AML-193 (cell line): Measurements from ENCODE around the gene BMP7.
"Not testable (repeated sequence)": the region's sequence is repeated elsewhere in the genome, so short reads cannot be mapped to it uniquely, and the experiment has no call there.

Source experiments
- DNase-seq, 2 experiments: peaks; one replicate each; lab custom pipeline; 2025; lab: John Stamatoyannopoulos, UW

The BMP7 gene

GRCh38 chr20:57265336-57265996, 975 bp downstream of the BMP7 start:
- no peak for DNase-seq

DNA sequence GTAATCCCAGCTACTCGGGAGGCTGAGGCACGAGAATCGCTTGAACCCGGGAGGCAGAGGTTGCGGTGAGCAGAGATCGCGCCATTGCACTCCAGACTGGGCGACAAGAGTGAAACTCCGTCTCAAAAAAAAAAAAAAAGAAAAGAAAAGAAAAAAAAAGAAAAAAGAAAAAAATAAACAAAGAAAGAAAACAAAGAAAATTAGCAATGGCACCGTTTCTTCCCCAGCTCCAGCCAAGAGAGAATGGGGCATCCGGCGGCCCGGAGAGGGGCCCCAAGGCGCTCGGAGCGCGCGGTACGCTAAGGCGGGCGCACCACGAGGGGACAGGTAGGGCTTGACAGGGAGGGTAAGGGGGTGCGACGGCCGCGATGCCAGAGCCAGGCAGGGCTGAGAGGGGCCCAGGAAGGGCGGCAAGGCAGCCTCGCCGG, 1.5 kb downstream of the BMP7 start:
- DNase-seq, result not testable (repeated sequence)

- DNase-seq, result no peak
These were observed 2.3 kb downstream of the BMP7 start for GRCh38 chr20:57263801-57264792.

- DNase-seq, result no peak
These were observed 3.4 kb downstream of the BMP7 start for GRCh38 chr20:57262784-57263609.

- no peak for DNase-seq
These were observed 4.1 kb downstream of the BMP7 start for GRCh38 chr20:57262301-57262700.

DNA sequence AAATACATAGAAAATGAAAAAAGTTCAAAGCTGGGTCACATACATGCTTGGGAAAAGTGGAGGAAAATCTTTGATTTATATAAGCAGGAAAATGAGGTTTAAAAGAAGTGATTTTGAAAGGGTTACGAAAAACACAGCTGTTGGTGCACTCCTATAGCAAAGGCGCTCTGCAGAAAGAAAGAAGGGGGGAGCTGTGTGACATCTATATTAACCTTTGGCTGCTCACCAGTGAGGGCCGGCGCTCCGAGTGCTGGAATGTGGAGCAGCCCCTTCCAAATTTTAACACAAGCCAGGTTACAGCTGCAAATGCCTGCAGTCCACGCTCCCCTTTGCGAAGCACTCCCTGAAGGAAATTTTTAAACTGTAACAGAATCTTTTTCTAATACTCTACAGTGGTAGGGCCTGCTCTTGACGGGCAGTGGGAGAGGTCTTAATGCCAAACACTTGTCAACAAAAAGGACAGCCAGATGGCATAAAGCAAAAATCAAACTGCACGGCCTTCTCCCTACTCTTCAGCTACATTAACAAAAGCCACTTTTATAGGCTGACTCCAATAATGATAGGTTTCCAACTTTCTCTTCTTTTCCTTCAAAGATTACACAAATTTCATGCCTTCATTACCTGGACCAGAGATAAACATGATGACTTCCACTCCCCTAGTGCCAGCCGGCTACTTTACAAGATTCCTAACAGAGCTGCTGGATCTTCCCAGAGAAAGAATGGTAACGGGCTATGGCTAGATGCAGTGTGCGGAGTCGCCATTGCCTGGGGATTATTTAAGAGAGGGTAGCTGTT, 4.8 kb downstream of the BMP7 start:
- no peak for DNase-seq

GRCh38 chr20:57260934-57261333, 5.5 kb downstream of the BMP7 start:
- DNase-seq, result no peak

GRCh38 chr20:57259938-57260921, 6.2 kb downstream of the BMP7 start:
- DNase-seq, result no peak

- no peak for DNase-seq
These were observed 7.1 kb downstream of the BMP7 start for GRCh38 chr20:57259121-57259937.

DNA sequence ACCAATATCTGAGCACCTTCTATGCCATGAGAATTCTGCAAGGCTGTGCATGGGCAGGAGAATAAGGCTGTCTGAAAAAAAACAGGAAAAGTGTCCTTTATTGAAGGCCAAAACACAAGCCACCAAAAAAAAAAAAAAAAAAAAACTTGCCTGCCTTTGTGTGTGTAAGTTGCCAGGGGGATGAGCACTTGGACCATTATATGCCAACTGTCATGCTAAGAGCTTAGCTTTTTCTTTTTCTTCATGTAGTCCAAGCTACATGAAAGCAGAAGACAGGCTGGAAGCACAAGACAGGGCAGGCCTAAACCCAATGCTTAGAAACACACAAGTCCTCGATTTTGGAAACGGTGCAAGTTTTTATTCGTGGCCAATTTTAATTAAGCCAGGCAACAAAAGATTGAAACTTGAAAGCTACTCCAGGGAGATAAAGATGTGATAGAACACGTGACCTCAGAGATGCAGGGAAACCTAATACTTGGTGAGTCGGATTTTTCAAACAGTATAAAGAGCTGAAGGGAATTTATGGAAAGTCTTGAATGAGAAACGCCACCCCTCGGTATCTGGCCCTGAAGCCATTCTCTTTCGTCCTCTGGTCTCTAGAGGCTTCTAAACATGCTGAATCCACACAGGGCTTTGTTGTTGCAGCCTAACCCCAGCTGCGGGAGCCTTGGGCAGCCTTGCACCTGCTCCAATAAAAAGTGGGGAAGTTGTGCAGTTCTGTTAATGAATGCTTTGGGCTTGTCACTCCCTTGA, 8.6 kb downstream of the BMP7 start:
- no peak for DNase-seq

DNA sequence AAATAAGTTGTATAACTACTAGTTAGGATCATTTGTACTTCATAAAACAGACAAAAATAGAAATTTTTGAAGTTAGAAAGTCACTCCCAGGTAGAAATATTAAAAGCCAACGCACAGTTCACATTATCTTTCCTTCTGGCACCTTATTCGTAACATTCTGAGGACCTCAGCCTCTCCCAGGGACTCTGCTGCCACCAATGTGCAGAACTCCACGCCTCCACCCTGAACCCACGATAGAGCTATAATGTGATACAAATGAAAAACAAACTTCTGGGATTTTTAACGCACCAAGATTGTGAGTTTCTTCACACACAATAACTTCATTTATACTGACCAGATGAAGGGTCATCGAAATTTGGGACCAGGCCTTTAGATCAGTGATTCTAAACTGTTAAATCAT, 9.5 kb downstream of the BMP7 start:
- DNase-seq, result no peak

GRCh38 chr20:57256205-57256604, 10.2 kb downstream of the BMP7 start:
- no peak for DNase-seq

DNA sequence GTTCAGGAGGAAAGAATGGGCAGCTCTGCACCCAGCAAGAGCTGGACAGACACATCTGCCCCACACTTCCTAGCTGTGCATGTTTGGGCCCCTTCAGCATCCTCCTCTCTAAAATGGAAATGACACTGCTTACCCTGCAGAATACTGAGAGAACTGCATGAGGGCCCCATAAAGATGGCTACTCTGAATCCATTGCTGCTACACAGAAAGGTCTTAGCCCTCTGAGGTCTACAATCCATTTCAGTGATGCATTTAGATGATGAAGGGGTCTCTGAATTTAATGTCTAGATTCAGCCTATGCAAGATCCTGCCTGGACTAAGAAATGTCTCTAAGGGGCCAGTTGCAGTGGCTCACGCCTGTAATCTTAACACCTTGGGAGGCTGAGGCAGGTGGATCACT, 11.3 kb downstream of the BMP7 start:
- DNase-seq, result no peak

DNA sequence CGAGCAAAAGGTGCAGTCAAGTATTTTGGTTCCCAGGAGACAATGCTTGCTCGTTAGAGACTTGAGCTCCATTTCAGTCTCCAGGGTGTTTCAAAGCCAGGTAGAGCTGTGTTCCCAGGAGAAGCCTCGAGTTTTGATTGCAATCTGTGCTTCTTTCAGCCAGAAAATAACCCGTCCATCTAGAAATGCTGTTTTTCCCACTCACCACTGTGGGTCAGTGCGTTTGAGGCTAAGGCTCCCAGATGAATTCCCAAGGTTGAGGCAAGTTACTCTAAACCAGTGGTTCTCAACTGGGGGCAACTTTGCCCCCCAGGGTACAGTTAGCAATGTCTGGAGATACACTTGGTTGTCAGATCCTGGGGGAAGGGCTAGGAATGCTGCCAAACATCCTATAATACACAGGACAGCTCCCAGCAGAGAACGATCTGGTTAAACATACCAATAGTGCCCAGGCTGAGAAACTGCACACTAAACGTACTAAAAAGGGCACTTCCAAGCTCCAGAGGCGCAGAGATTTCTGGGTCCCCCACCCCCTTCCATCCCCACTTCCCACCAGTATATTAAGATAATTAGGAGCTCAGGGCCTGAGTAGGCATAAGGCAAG, 13.8 kb downstream of the BMP7 start:
- DNase-seq, result no peak

DNA sequence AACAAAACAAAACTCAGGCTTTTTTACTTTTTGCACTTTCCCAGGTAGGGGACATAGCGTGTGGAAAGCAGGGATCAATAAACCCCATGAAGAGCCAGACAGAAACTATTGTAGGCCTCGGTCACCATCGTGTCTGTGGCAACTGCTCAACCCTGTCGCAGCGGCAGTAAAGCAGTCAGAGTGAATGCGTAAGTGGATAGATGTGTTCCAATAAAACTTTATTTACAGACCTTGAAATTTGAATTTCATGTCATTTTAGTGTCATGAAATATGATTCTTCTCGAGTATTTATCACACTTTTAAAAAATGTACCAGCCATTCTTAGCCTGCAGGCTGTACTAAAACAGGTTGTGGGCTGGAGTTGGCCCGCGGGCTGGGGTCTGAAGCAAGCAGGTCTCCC, 14.5 kb downstream of the BMP7 start:
- DNase-seq, result no peak

GRCh38 chr20:57251344-57251743, 15.1 kb downstream of the BMP7 start:
- DNase-seq, result no peak

GRCh38 chr20:57250607-57251343, 15.7 kb downstream of the BMP7 start:
- no peak for DNase-seq

DNA sequence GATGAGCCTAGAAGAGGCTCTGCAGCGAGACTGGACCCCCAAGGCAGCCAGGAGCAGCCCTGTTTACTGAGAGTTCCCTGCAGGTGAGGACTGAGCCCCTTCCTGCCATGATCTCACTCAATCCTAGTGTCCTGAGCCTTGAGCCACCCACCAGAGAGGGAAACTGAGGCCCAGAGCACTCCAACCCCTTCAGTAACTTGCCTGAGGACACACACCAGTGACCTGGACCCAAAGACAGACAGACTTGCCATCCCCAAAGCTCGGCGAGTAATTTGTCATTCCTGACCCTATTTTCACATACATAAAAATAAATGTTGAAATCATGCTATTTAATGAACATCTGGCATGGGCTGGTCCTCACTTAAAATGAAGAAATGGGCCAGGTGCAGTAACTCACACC, 16.7 kb downstream of the BMP7 start:
- no peak for DNase-seq
